ENCODE data around the gene ST3GAL2.

Gene ST3GAL2

GRCh38 chr16:70421473-70422311, 17.2 kb downstream of the ST3GAL2 start:
- no peak overlapping the region for H3K27ac ChIP-seq (ENCODE audit: poor library complexity, severe bottlenecking)
- H3K36me3 ChIP-seq (ENCODE audit: low read depth), result no peaks in the 10 kb centered on the region
- no peaks in the 10 kb centered on the region for H3K27me3 ChIP-seq (ENCODE audit: insufficient read depth, poor library complexity, severe bottlenecking)
- no peak overlapping the region for H3K4me3 ChIP-seq (ENCODE audit: severe bottlenecking)
- TF ChIP-seq CTCF (IDR thresholded peaks at IDR 0.05; ENCODE audit: poor library complexity, severe bottlenecking), result no peak
- no peak for DNase-seq (ENCODE audit: low spot score)
- H3K9me3 ChIP-seq (ENCODE audit: severe bottlenecking), result no peaks in the 10 kb centered on the region
- no peak for ATAC-seq (ENCODE audit: low read depth)
- peaks cover 10% of the 10 kb centered on the region for H3K4me1 ChIP-seq (ENCODE audit: insufficient read depth, poor library complexity, severe bottlenecking)

GRCh38 chr16:70421014-70421413, 17.9 kb downstream of the ST3GAL2 start:
- Histone ChIP-seq H3K27me3 (ENCODE audit: insufficient read depth, poor library complexity, severe bottlenecking) (no peaks in the 10 kb centered on the region), H3K4me3 (ENCODE audit: severe bottlenecking) (no peak overlapping the region), H3K9me3 (ENCODE audit: severe bottlenecking) (no peaks in the 10 kb centered on the region), H3K27ac (ENCODE audit: poor library complexity, severe bottlenecking) (no peak overlapping the region), H3K4me1 (ENCODE audit: insufficient read depth, poor library complexity, severe bottlenecking) (peaks cover 10% of the 10 kb centered on the region), H3K36me3 (ENCODE audit: low read depth) (no peaks in the 10 kb centered on the region)
- TF ChIP-seq CTCF (IDR thresholded peaks at IDR 0.05; ENCODE audit: poor library complexity, severe bottlenecking), result no peak
- DNase-seq (ENCODE audit: low spot score), result no peak
- no peak for ATAC-seq (ENCODE audit: low read depth)

GRCh38 chr16:70419384-70420327, 19.2 kb downstream of the ST3GAL2 start:
- ATAC-seq (ENCODE audit: low read depth) (no peak), DNase-seq (ENCODE audit: low spot score) (no peak)
- no peak for TF ChIP-seq CTCF (IDR thresholded peaks at IDR 0.05; ENCODE audit: poor library complexity, severe bottlenecking)
- Histone ChIP-seq H3K27ac (ENCODE audit: poor library complexity, severe bottlenecking) (no peak overlapping the region), H3K9me3 (ENCODE audit: severe bottlenecking) (no peaks in the 10 kb centered on the region), H3K4me3 (ENCODE audit: severe bottlenecking) (no peak overlapping the region), H3K4me1 (ENCODE audit: insufficient read depth, poor library complexity, severe bottlenecking) (peaks cover 10% of the 10 kb centered on the region), H3K36me3 (ENCODE audit: low read depth) (no peaks in the 10 kb centered on the region), H3K27me3 (ENCODE audit: insufficient read depth, poor library complexity, severe bottlenecking) (no peaks in the 10 kb centered on the region)

GRCh38 chr16:70418993-70419318, 19.9 kb downstream of the ST3GAL2 start:
- Histone ChIP-seq H3K27ac (ENCODE audit: poor library complexity, severe bottlenecking) (no peak overlapping the region), H3K4me3 (ENCODE audit: severe bottlenecking) (no peak overlapping the region), H3K4me1 (ENCODE audit: insufficient read depth, poor library complexity, severe bottlenecking) (peaks cover 9% of the 10 kb centered on the region), H3K36me3 (ENCODE audit: low read depth) (no peaks in the 10 kb centered on the region), H3K9me3 (ENCODE audit: severe bottlenecking) (no peaks in the 10 kb centered on the region), H3K27me3 (ENCODE audit: insufficient read depth, poor library complexity, severe bottlenecking) (no peaks in the 10 kb centered on the region)
- ATAC-seq (ENCODE audit: low read depth) (no peak), DNase-seq (ENCODE audit: low spot score) (no peak)
- no peak for TF ChIP-seq CTCF (IDR thresholded peaks at IDR 0.05; ENCODE audit: poor library complexity, severe bottlenecking)
